ENCODE data around the gene POU4F1. TPM values are rescaled to one million over a fixed set of nuclear protein-coding genes. Genes with fewer than 3 reads are reported as not detected.

Gene POU4F1
- total and polyA plus RNA-seq, 3 experiments from 2014 or later: 0.07 to 0.09 TPM; not detected in 1

DNA sequence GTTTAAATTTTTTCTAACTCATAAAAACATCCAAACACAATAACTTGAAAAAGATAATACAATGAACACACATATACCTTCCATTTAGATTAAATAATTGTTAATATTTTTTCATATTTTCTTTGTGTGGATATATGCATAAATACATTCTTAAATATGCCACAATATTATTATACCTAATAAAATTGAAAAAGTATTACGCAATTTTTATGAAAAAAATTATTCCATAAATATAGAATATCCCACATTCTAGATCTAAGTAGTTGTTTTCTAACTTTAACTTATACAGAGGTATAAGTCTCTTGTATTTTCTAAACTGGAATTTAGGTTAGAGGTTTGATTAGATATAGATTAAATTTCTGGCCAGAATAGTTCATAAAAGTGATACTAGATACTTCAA lies 34.3 kb downstream of the POU4F1 start:
- POLR2A ChIA-PET: no interaction called here

DNA sequence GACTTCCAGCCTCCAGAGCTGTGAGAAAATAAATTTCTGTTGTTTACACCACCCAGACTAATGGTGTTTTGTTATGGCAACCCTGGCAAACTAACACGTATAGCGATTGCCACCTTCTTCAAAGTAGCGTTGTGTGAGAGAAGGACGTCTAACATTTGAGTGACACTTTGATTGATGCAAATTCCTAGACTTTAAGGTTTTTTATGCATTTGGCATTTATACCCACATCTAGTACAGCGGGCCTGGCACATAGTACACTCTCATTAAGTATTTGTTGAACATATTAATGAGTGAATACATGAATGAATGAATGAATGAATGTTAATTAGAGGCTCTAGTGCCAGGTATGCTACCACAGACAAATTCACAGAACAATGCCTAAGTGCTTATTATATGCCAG lies 36.7 kb downstream of the POU4F1 start:
- peaks cover 3% of the 10 kb centered on the region for H3K27me3 ChIP-seq (ENCODE audit: insufficient read depth, low read length, poor library complexity, severe bottlenecking)
- no peaks in the 10 kb centered on the region for H3K36me3 Mint-ChIP-seq
- DNase-seq: no peak
- H3K4me1 ChIP-seq (ENCODE audit: insufficient read depth, low read length): no peaks in the 10 kb centered on the region
- H3K27ac ChIP-seq (ENCODE audit: low read depth, low read length): no peak overlapping the region
- H3K4me3 Mint-ChIP-seq: no peak overlapping the region
- no peaks in the 10 kb centered on the region for H3K4me1 Mint-ChIP-seq
- no peaks in the 10 kb centered on the region for H3K9me3 ChIP-seq (ENCODE audit: low read length)
- H3K27me3 Mint-ChIP-seq: peaks cover 18 to 37% of the 10 kb centered on the region in 2 donors
- ChIA-PET CTCF (no interaction called here), POLR2A (no interaction called here)
- no peak overlapping the region for H3K27ac Mint-ChIP-seq
- H3K36me3 ChIP-seq (ENCODE audit: insufficient read depth, low read length): no peaks in the 10 kb centered on the region
- H3K9me3 Mint-ChIP-seq: no peaks in the 10 kb centered on the region
- no peak overlapping the region for H3K4me3 ChIP-seq (ENCODE audit: low read length)

More for the DNA sequence above, 34.3 kb downstream of the POU4F1 start:
- H3K27ac ChIP-seq (ENCODE audit: low read depth, low read length): no peak overlapping the region
- Mint-ChIP-seq H3K9me3 (no peaks in the 10 kb centered on the region), H3K27ac (no peak overlapping the region), H3K4me3 (no peak overlapping the region), H3K27me3 (peaks cover 11 to 39% of the 10 kb centered on the region in 2 donors), H3K4me1 (no peaks in the 10 kb centered on the region), H3K36me3 (no peaks in the 10 kb centered on the region)
- no peak overlapping the region for H3K4me3 ChIP-seq (ENCODE audit: low read length)
- H3K27me3 ChIP-seq (ENCODE audit: insufficient read depth, low read length, poor library complexity, severe bottlenecking): peaks cover 3% of the 10 kb centered on the region
- no peak for DNase-seq
- H3K36me3 ChIP-seq (ENCODE audit: insufficient read depth, low read length): no peaks in the 10 kb centered on the region
- CTCF ChIA-PET: no interaction called here
- H3K9me3 ChIP-seq (ENCODE audit: low read length): no peaks in the 10 kb centered on the region
- no peaks in the 10 kb centered on the region for H3K4me1 ChIP-seq (ENCODE audit: insufficient read depth, low read length)

DNA sequence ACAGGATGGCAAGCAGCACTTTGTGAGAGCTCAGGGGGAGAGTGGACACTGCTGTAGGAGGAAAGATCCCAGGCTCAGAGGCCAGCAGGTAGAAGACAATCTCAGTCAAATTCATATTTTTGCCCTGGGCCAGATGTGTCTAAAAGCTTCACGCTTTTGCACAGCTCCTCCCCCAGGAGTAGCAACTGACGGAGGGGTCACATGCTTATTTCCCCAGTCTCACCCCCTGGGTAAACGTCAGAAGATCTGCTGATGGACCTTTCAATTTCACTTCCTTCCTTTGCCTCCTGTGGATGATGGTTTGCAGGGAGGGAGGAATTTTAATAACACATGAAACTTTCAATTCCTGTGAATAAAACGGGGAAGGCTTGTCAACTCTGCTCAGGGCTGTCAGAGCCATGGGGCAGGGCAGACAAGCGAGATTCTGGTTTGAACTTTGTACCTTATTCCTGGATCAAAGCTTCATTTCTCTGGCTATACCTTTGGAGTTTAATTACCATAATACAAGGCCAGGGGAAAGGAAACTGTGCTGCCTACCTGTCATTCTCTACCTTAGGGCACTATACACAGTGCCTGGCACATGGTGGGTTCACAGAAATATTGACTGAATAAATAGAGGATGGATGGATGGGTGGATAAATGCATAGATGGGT lies 41.0 kb downstream of the POU4F1 start:
- no peak for DNase-seq
- H3K36me3 Mint-ChIP-seq: no peaks in the 10 kb centered on the region
- H3K27me3 ChIP-seq (ENCODE audit: insufficient read depth, low read length, poor library complexity, severe bottlenecking): no peaks in the 10 kb centered on the region
- H3K9me3 Mint-ChIP-seq: no peaks in the 10 kb centered on the region
- no peak overlapping the region for H3K27ac ChIP-seq (ENCODE audit: low read depth, low read length)
- H3K9me3 ChIP-seq (ENCODE audit: low read length): no peaks in the 10 kb centered on the region
- CTCF ChIA-PET: no interaction called here
- H3K27me3 Mint-ChIP-seq: peaks cover 18 to 47% of the 10 kb centered on the region in 2 donors
- no peak overlapping the region for H3K27ac Mint-ChIP-seq
- POLR2A ChIA-PET: no interaction called here
- no peaks in the 10 kb centered on the region for H3K36me3 ChIP-seq (ENCODE audit: insufficient read depth, low read length)
- H3K4me1 ChIP-seq (ENCODE audit: insufficient read depth, low read length): no peaks in the 10 kb centered on the region
- H3K4me1 Mint-ChIP-seq: no peaks in the 10 kb centered on the region
- no peak overlapping the region for H3K4me3 ChIP-seq (ENCODE audit: low read length)
- no peak overlapping the region for H3K4me3 Mint-ChIP-seq

Other genes with a start within 250 kb of the POU4F1 start
- gene OBI1, start 55.6 kb upstream of the POU4F1 start, total RNA-seq: 10 to 100 TPM; 20.6 to 20.9 TPM
- gene OBI1, start 55.6 kb upstream of the POU4F1 start, polyA plus RNA-seq: 12.6 TPM

Data from CD8-positive, alpha-beta memory T cell (primary cell).